CD4-positive, alpha-beta T cell (primary cell): ENCODE results near the gene MRPS23. TPM values are rescaled to one million over a fixed set of nuclear protein-coding genes. Genes with fewer than 3 reads are reported as not detected.

ENCODE experiments used
- ATAC-seq: fragments of 200-7000 bp; cut with Tn5 transposase; one replicate; pipeline ENCODE4 v1.10.0; 2022; ENCODE audit warnings: mild to moderate bottlenecking; ENCODE audit not compliant: poor library complexity
- CTCF ChIA-PET: fragments of 350-600 bp; sonication (Branson Sonifier 250); formaldehyde crosslinking; loops from one replicate; lab custom pipeline; 2021; ENCODE audit warnings: antibody characterized with exemption, inconsistent platforms; lab: Charles Lee
- POLR2A ChIA-PET: fragments of 350-600 bp; sonication (Branson Sonifier 250); formaldehyde crosslinking; loops from one replicate; lab custom pipeline; 2021; ENCODE audit warnings: antibody characterized with exemption, inconsistent platforms; lab: Charles Lee
- DNase-seq, 14 experiments: peaks; one replicate each; pipeline ENCODE4 v3.0.0-alpha.2; 2013 to 2020; ENCODE audit warnings: mixed read lengths in 2 of 14
- H3K27ac ChIP-seq, 2 donors: one replicate each; pipeline versions ENCODE4 v1.5.1 to v1.7.0; 2013; ENCODE audit warnings: low read length in 2 of 2, low read depth in 1 of 2, mild to moderate bottlenecking in 1 of 2
- H3K27me3 ChIP-seq, 2 experiments: 1 replicate in 1 of 2; 2 replicates in 1 of 2; pipeline versions ENCODE4 v1.6.1 to v1.7.0; 2013; ENCODE audit warnings: low read length in 2 of 2, control low read depth in 1 of 2, mild to moderate bottlenecking in 1 of 2, moderate library complexity in 1 of 2; ENCODE audit not compliant: insufficient read depth in 2 of 2, control insufficient read depth in 1 of 2
- H3K36me3 ChIP-seq: one replicate; pipeline ENCODE4 v1.6.1; 2013; ENCODE audit warnings: low read length, control low read depth; ENCODE audit not compliant: insufficient read depth
- H3K4me1 ChIP-seq: one replicate; pipeline ENCODE4 v1.6.1; 2013; ENCODE audit warnings: low read length, control low read depth; ENCODE audit not compliant: insufficient read depth
- H3K4me3 ChIP-seq: one replicate; pipeline ENCODE4 v1.5.1; 2013; ENCODE audit warnings: mild to moderate bottlenecking, low read length, moderate library complexity
- H3K9me3 ChIP-seq, 2 experiments: 1 replicate in 1 of 2; 2 replicates in 1 of 2; pipeline versions ENCODE4 v1.6.1 to v1.7.0; 2013; ENCODE audit warnings: low read length in 2 of 2, mild to moderate bottlenecking in 2 of 2, control low read depth in 1 of 2, moderate library complexity in 1 of 2; ENCODE audit not compliant: control insufficient read depth in 1 of 2, insufficient read depth in 1 of 2
- H3K27ac Mint-ChIP-seq: one replicate; pipeline ENCODE4 v1.8.0; 2020; ENCODE audit warnings: mixed read lengths
- H3K27me3 Mint-ChIP-seq: one replicate; pipeline ENCODE4 v1.8.0; 2021; ENCODE audit warnings: mixed read lengths
- H3K36me3 Mint-ChIP-seq: one replicate; pipeline ENCODE4 v1.8.0; 2021; ENCODE audit warnings: low read depth, mixed read lengths
- H3K4me1 Mint-ChIP-seq: one replicate; pipeline ENCODE4 v1.8.0; 2021; ENCODE audit warnings: low read depth, mixed read lengths
- H3K4me3 Mint-ChIP-seq: one replicate; pipeline ENCODE4 v1.8.0; 2020; ENCODE audit warnings: mild to moderate bottlenecking, mixed read lengths
- H3K9me3 Mint-ChIP-seq: one replicate; pipeline ENCODE4 v1.8.0; 2020; ENCODE audit warnings: mixed read lengths
- CTCF ChIP-seq: fragments of 200-600 bp; IDR thresholded peaks from one replicate; pipeline ENCODE4 v1.8.0; 2022; ENCODE audit warnings: antibody characterized with exemption, mild to moderate bottlenecking
- intact Hi-C, 2 experiments: fragments of 100-400 bp; cut with DNase I in 1 of 2; cut with micrococcal nuclease in 1 of 2; formaldehyde crosslinking; loops; one replicate each; pipeline versions ENCODE4 v1.15.1 to v1.9.0; 2023 to 2025; cut with DNase I, micrococcal nuclease
- total RNA-seq, 174 experiments: library from RNA in 2 of 174; stranded (reverse) in 2 of 174; gene quantifications; one replicate each; pipeline ENCODE4 v1.2.3 and lab custom pipeline; 2021 to 2026

MRPS23 gene
- total RNA-seq, 2 experiments from 2014 or later: 14.6 to 14.7 TPM

- Histone ChIP-seq H3K27ac (no peak overlapping the region), H3K36me3 (no peaks in the 10 kb centered on the region), H3K27me3 (peaks cover 4 to 7% of the 10 kb centered on the region in 2 experiments), H3K4me1 (peaks cover 18% of the 10 kb centered on the region), H3K9me3 (no peaks in the 10 kb centered on the region), H3K4me3 (no peak overlapping the region)
- Mint-ChIP-seq H3K27me3 (no peaks in the 10 kb centered on the region), H3K4me1 (peaks cover 7% of the 10 kb centered on the region), H3K9me3 (no peaks in the 10 kb centered on the region), H3K36me3 (no peaks in the 10 kb centered on the region), H3K4me3 (no peak overlapping the region), H3K27ac (no peak overlapping the region)
- ChIA-PET POLR2A (no interaction called here), CTCF (no interaction called here)
- ATAC-seq (no peak), DNase-seq (no peak)
- intact Hi-C loops: no loop called here
- TF ChIP-seq CTCF: no peak
Observed at GRCh38 chr17:57866723-57867122, 16.9 kb upstream of the MRPS23 start.

GRCh38 chr17:57866319-57866718, 16.5 kb upstream of the MRPS23 start:
- no peaks in the 10 kb centered on the region for H3K9me3 ChIP-seq
- peaks cover 8 to 9% of the 10 kb centered on the region in 2 experiments for H3K27me3 ChIP-seq
- no peaks in the 10 kb centered on the region for H3K36me3 ChIP-seq
- Mint-ChIP-seq H3K4me1 (peaks cover 8% of the 10 kb centered on the region), H3K27me3 (peaks cover 1% of the 10 kb centered on the region), H3K27ac (no peak overlapping the region), H3K36me3 (no peaks in the 10 kb centered on the region), H3K9me3 (no peaks in the 10 kb centered on the region), H3K4me3 (no peak overlapping the region)
- H3K4me1 ChIP-seq: peaks cover 22% of the 10 kb centered on the region
- POLR2A ChIA-PET: no interaction called here
- no peak for DNase-seq
- no peak overlapping the region for H3K4me3 ChIP-seq
- TF ChIP-seq CTCF: no peak
- CTCF ChIA-PET: no interaction called here
- no peak for ATAC-seq
- intact Hi-C loops: no loop called here
- no peak overlapping the region for H3K27ac ChIP-seq

- intact Hi-C loops: no loop called here
- H3K9me3 ChIP-seq: no peaks in the 10 kb centered on the region
- H3K27ac Mint-ChIP-seq: no peak overlapping the region
- no peaks in the 10 kb centered on the region for H3K36me3 ChIP-seq
- H3K27ac ChIP-seq: no peak overlapping the region
- H3K4me1 ChIP-seq: peaks cover 33% of the 10 kb centered on the region
- CTCF ChIA-PET: no interaction called here
- no peak overlapping the region for H3K4me3 Mint-ChIP-seq
- peaks cover 17% of the 10 kb centered on the region for H3K4me1 Mint-ChIP-seq
- H3K9me3 Mint-ChIP-seq: no peaks in the 10 kb centered on the region
- H3K4me3 ChIP-seq: no peak overlapping the region
- POLR2A ChIA-PET: interaction anchor here (1.0 kb wide), 1 partner anchor 15 kb away, joined by 3 read pairs; the partner anchor contains the start of gene MRPS23
- DNase-seq (no peak), ATAC-seq (no peak)
- H3K36me3 Mint-ChIP-seq: no peaks in the 10 kb centered on the region
- TF ChIP-seq CTCF: no peak
- peaks cover 10% of the 10 kb centered on the region in 2 experiments for H3K27me3 ChIP-seq
- peaks cover 12% of the 10 kb centered on the region for H3K27me3 Mint-ChIP-seq
Observed at GRCh38 chr17:57864273-57864672, 14.4 kb upstream of the MRPS23 start.
